Measurements from ENCODE around the gene NKD2. TPM values are rescaled to one million over a fixed set of nuclear protein-coding genes. Genes with fewer than 3 reads are reported as not detected.

The NKD2 gene
- total RNA-seq, 1 experiment from 2014 or later = 12.8 TPM

GRCh38 chr5:1027631-1028441, 19.2 kb downstream of the NKD2 start:
- Mint-ChIP-seq H3K4me1 (no peaks in the 10 kb centered on the region), H3K4me3 (no peak overlapping the region), H3K36me3 (no peaks in the 10 kb centered on the region), H3K9me3 (no peaks in the 10 kb centered on the region), H3K27ac (no peak overlapping the region), H3K27me3 (ENCODE audit: low read depth) (no peaks in the 10 kb centered on the region)
- CTCF ChIA-PET = interaction anchor here (1.1 to 1.4 kb wide), 3 partner anchors 18 to 145 kb away, joined by 3 to 5 read pairs (median 3); no protein-coding TSS in a partner anchor
- no peak for TF ChIP-seq E2F5 (CRISPR knock-in tag; IDR thresholded peaks at IDR 0.05)
- no peak for TF ChIP-seq FOXP4 (CRISPR knock-in tag; IDR thresholded peaks at IDR 0.05)
- no peak for TF ChIP-seq ZNF138 (CRISPR knock-in tag; conservative IDR thresholded peaks at IDR 0.05)
- no peak for TF ChIP-seq TP53 (CRISPR knock-in tag; IDR thresholded peaks at IDR 0.05)
- TF ChIP-seq ESRRA (CRISPR knock-in tag; IDR thresholded peaks at IDR 0.05; ENCODE audit: borderline replicate concordance) = no peak
- no peak for TF ChIP-seq GTF2I (CRISPR knock-in tag; conservative IDR thresholded peaks at IDR 0.05)
- no peak for TF ChIP-seq CTCF (IDR thresholded peaks at IDR 0.05)
- TF ChIP-seq ZNF263 (CRISPR knock-in tag; IDR thresholded peaks at IDR 0.05; ENCODE audit: low read depth) = no peak
- TF ChIP-seq TEAD4 (CRISPR knock-in tag; IDR thresholded peaks at IDR 0.05) = no peak
- ATAC-seq (no peak), DNase-seq (ENCODE audit: low spot score) (peak; percentile 10)
- POLR2A ChIA-PET = no interaction called here

GRCh38 chr5:1028481-1029281, 20.1 kb downstream of the NKD2 start:
- CTCF ChIA-PET = interaction anchor here (1.1 to 1.4 kb wide), 2 partner anchors 19 to 144 kb away, joined by 3 to 5 read pairs; no protein-coding TSS in a partner anchor
- H3K36me3 Mint-ChIP-seq = no peaks in the 10 kb centered on the region
- POLR2A ChIA-PET = no interaction called here
- TF ChIP-seq ARID4B (CRISPR knock-in tag; IDR thresholded peaks at IDR 0.05; ENCODE audit: borderline replicate concordance) = no peak
- no peak for TF ChIP-seq ZNF281 (CRISPR knock-in tag; IDR thresholded peaks at IDR 0.05)
- TF ChIP-seq PRDM15 (CRISPR knock-in tag; IDR thresholded peaks at IDR 0.05) = no peak
- no peak for TF ChIP-seq GABPB1 (CRISPR knock-in tag; IDR thresholded peaks at IDR 0.05)
- TF ChIP-seq ZNF396 (CRISPR knock-in tag; IDR thresholded peaks at IDR 0.05; ENCODE audit: borderline replicate concordance) = no peak
- TF ChIP-seq RORB (CRISPR knock-in tag; IDR thresholded peaks at IDR 0.05) = no peak

More at GRCh38 chr5:1028481-1029281, 20.1 kb downstream of the NKD2 start:
- Mint-ChIP-seq H3K4me1 (no peaks in the 10 kb centered on the region), H3K4me3 (no peak overlapping the region), H3K27me3 (ENCODE audit: low read depth) (no peaks in the 10 kb centered on the region), H3K27ac (no peak overlapping the region), H3K9me3 (no peaks in the 10 kb centered on the region)
- DNase-seq (ENCODE audit: low spot score) (peak; percentile 10), ATAC-seq (no peak)

All from WTC11 (cell line).